Psoas muscle (tissue), 8 donors: ENCODE results near the gene LPCAT1. TPM values are rescaled to one million over a fixed set of nuclear protein-coding genes. Genes with fewer than 3 reads are reported as not detected.

Experiments
- ATAC-seq, 4 donors: fragments of 200-7000 bp; cut with Tn5 transposase; one replicate each; pipeline ENCODE4 v1.9.1; 2020; ENCODE audit warnings: moderate library complexity in 3 of 4, mild to moderate bottlenecking in 2 of 4
- DNase-seq, 2 donors: peaks; one replicate each; pipeline ENCODE4 v3.0.0-alpha.2; 2020
- H3K27ac ChIP-seq: fragments of 200-600 bp; one replicate; pipeline ENCODE4 v1.8.0; 2022
- H3K27me3 ChIP-seq, 3 donors: fragments of 200-600 bp in 1 of 3; one replicate each; pipeline versions ENCODE4 v1.6.1 to v1.8.0; 2013 to 2022; ENCODE audit warnings: low read length in 2 of 3, mild to moderate bottlenecking in 2 of 3, moderate library complexity in 1 of 3; ENCODE audit not compliant: insufficient read depth in 3 of 3
- H3K36me3 ChIP-seq, 2 donors: fragments of 200-600 bp in 1 of 2; one replicate each; pipeline versions ENCODE4 v1.6.1 to v1.8.0; 2013 to 2022; ENCODE audit warnings: low read depth in 1 of 2, mild to moderate bottlenecking in 1 of 2, moderate library complexity in 1 of 2; ENCODE audit not compliant: insufficient read depth in 1 of 2
- H3K4me1 ChIP-seq: fragments of 200-600 bp; one replicate; pipeline ENCODE4 v1.8.0; 2022
- H3K4me3 ChIP-seq: fragments of 200-600 bp; one replicate; pipeline ENCODE4 v1.8.0; 2022; ENCODE audit warnings: mild to moderate bottlenecking
- H3K9me3 ChIP-seq: fragments of 200-600 bp; one replicate; pipeline ENCODE4 v1.8.0; 2022
- CTCF ChIP-seq: fragments of 200-600 bp; IDR thresholded peaks from one replicate; pipeline ENCODE4 v1.8.0; 2022; ENCODE audit warnings: antibody characterized with exemption
- WGBS, 3 donors: extraction: QIAGEN DNeasy Blood & Tissue Kit; methylation state at CpG; one replicate each; pipeline versions ENCODE4 v1.1.6 to v1.1.7; 2013; 5-methylcytosine and 5-hydroxymethylcytosine counted together
- intact Hi-C, 2 donors: fragments of 100-400 bp; cut with DNase I; formaldehyde crosslinking; loops; one replicate each; pipeline versions ENCODE4 v1.11.0 to v1.14.2; 2022
- polyA plus RNA-seq, 3 donors: library from polyadenylated mRNA; stranded (reverse); fragments of 200-250 nt; gene quantifications; one replicate each; pipeline ENCODE4 v1.2.3, GENCODE V29; 2013
- total RNA-seq, 4 donors: library from RNA; stranded (reverse); fragmentation: NEBNext Ultra II Directional in 2 of 4; extraction: Animal tissue kit (Norgen Biotek cat#: 25700) in 2 of 4; gene quantifications; one replicate each; pipeline versions ENCODE4 v1.2.1 to v1.2.4, GENCODE V29; 2021 to 2023
- donor health status: healthy with polysubstance abuse.
- donor health status: DM: no; HTN: no; CAD: no; lungs with moderate emphysema.
- donor health status: Bipolar disorder and iron deficiency.
- donor health status: healthy.
- donor health status: DM: yes; HTN: yes; CAD: no.
- donor health status: DM: no; HTN: no; CAD: no.
- donor health status: DM: no; HTN: no; CAD: no.
- donor health status: DM: yes; HTN: yes; CAD: no.

The LPCAT1 gene
- total and polyA plus RNA-seq, 7 donors = 2.4 to 6.2 (median 4.7) TPM

GRCh38 chr5:1488882-1489680, 34.7 kb downstream of the LPCAT1 start:
- no peak for TF ChIP-seq CTCF
- Histone ChIP-seq H3K4me3 (no peak overlapping the region), H3K27me3 (no peaks in the 10 kb centered on the region), H3K27ac (no peak overlapping the region), H3K9me3 (no peaks in the 10 kb centered on the region), H3K4me1 (no peaks in the 10 kb centered on the region), H3K36me3 (peaks cover 0 to 26% of the 10 kb centered on the region in 2 donors)
- ATAC-seq (peak in 1 of 4 donors; percentile 44), DNase-seq (no peak)
- 79 to 87% (median 84%) methylated on average over 14 of the region's 14 CpGs for WGBS, 3 donors
- intact Hi-C loops = loop anchor here in 1 of 2 donors (10.0 kb wide), 1 partner anchor 116 kb away; no protein-coding TSS in a partner anchor

DNA sequence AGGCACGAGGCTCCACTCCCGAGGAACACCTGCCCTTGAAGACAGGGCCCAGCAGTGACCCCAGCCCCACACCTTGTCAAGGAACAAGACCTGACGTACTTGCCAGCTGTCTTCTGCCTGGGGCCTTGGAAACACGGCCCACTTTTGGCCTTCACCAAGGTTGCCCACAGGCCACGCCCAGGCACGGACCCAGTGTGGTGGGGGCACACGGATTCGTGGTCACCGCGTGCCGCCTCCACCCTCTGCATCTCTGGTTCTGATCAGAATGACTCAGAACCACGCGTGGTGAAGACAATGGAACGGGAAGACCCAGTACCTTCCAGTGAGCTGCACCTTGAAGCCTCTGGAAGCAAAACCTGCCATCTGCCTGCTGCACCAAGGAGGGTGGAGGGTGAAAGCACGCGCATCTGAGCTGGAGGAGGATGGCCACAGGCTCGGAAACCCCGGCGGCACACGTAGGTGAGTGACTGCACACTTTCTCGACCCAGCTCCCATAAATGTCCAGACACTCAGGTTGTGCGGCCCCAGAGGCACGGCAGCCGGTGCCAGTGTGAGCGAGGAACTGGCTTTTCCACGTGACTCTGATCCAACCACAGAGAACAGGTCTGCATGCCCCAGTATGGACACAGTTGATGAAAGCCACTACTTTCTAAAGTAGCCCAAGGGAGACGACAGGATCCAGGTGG, 36.5 kb downstream of the LPCAT1 start:
- no peak overlapping the region for H3K27ac ChIP-seq
- DNase-seq = no peak
- intact Hi-C loops = loop anchor here in 1 of 2 donors (10.0 kb wide), 1 partner anchor 118 kb away; no protein-coding TSS in a partner anchor
- no peak overlapping the region for H3K4me3 ChIP-seq
- H3K9me3 ChIP-seq = no peaks in the 10 kb centered on the region
- WGBS, 3 donors = 90 to 95% (median 93%) methylated on average over 27 of the region's 27 CpGs
- no peak for ATAC-seq
- H3K4me1 ChIP-seq = no peaks in the 10 kb centered on the region
- peaks cover 0 to 26% of the 10 kb centered on the region in 2 donors for H3K36me3 ChIP-seq
- no peaks in the 10 kb centered on the region for H3K27me3 ChIP-seq
- no peak for TF ChIP-seq CTCF

DNA sequence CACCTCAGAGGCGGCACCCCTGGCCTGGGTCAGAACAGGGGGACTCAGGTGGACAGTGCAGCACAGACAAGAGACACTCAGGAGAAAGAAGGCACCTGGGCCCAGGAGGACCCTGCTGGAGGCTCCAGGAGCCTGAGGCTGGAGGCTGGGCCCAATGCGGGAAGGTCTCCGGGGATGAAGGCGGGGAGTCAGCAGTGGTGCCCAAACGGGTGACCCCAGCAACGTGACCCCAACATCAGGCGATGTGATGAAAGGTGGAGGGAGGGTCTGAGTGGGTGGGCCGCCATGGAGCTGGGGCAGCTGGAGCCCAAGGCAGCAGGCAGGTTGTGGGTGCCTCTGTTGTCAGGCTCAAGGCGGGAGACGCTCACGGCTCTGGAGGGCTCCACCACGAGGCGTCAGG, 37.5 kb downstream of the LPCAT1 start:
- Histone ChIP-seq H3K4me3 (no peak overlapping the region), H3K9me3 (no peaks in the 10 kb centered on the region), H3K4me1 (no peaks in the 10 kb centered on the region), H3K27me3 (no peaks in the 10 kb centered on the region), H3K36me3 (peaks cover 0 to 23% of the 10 kb centered on the region in 2 donors), H3K27ac (no peak overlapping the region)
- intact Hi-C loops = loop anchor here in 1 of 2 donors (10.0 kb wide), 1 partner anchor 119 kb away; no protein-coding TSS in a partner anchor
- no peak for TF ChIP-seq CTCF
- ATAC-seq (no peak), DNase-seq (no peak)
- WGBS, 3 donors = 92 to 96% (median 93%) methylated on average over 12 to 13 of the region's 13 CpGs

DNA sequence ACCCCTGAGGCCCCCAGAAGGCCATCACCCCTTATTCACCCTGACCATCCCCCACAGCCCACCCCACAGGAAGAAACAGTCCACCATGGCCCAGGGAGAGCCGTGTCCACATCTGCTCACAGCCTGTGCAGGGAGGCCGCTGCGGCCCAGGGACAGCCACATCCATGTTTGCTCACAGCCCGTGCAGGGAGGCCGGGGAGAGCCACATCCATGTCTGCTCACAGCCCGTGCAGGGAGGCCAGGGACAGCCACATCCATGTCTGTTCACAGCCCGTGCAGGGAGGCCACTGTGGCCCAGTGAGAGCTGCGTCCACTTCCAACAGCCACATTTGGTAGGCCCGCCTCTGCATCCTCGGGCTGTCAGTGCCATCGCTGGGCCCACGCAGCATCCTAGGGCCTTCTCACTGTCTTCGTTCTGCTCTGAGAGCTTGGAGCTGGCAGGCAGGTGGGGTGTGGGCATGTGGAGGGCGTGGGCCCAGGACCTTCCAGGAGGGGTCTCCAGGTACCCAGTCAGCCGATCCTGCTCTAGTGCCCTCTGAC, 38.1 kb downstream of the LPCAT1 start:
- H3K4me1 ChIP-seq = no peaks in the 10 kb centered on the region
- DNase-seq (no peak), ATAC-seq (no peak)
- TF ChIP-seq CTCF = no peak
- no peak overlapping the region for H3K27ac ChIP-seq
- no peaks in the 10 kb centered on the region for H3K27me3 ChIP-seq
- H3K36me3 ChIP-seq = peaks cover 0 to 19% of the 10 kb centered on the region in 2 donors
- intact Hi-C loops = loop anchor here in 1 of 2 donors (10.0 kb wide), 1 partner anchor 119 kb away; no protein-coding TSS in a partner anchor
- no peak overlapping the region for H3K4me3 ChIP-seq
- H3K9me3 ChIP-seq = no peaks in the 10 kb centered on the region
- 90 to 92% (median 91%) methylated on average over 14 to 15 of the region's 15 CpGs for WGBS, 3 donors
